HG03521 (cell line): ENCODE data around the gene PPP2R2C.

Source experiments
- ATAC-seq: cut with Tn5 transposase; IDR thresholded peaks from one replicate; pipeline ENCODE4 v1.9.1; 2021; ENCODE audit warnings: mild to moderate bottlenecking, moderate library complexity; ENCODE audit not compliant: unreplicated experiment

PPP2R2C gene

DNA sequence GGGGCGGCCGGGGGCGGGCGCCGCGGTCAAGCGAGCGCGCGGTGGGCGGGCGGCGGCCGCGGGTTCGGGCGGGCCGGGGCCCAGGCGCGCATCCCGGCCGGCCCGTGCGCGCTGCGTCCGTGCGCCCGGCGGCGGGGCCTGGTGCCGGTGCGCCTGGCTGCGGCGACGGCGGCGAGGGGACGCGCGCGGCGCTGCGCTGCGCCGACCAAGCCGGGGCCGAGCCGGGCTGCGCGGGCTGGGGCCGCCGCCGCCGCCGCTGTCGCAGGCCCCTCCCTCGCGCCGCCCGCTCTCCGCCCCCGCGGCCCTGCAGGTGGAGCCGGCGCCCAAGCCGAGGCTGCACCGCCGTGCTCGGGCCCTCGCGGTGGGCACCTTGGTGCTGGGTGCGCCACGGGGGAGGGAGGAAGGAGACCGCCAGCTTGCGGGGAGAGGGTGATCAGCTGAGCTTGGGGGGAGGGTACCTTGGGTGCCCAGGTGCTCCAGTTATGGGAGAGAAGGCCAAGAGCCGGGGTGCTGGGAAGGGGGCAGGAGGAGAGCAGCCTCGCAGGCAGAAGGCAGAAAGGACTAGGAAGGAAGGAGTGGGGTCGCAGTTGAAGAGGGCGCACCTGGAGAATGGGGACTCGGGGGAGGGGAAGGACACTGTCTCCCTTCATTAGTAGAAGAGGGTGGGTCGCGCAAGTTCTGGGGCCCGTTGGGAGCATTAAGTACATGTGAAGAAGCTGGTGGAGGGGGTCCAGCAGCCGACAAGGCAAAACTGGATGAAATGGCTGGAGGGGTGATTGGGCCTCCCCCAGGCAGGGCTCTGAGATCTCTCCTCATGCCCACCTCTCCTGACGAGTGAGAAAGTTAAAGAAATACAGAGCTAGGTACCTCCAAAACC is at the start of gene PPP2R2C:
Gene PPP2R2C (minus strand): TSS at position 228 of the 877 bp plus-strand sequence. CDS start 385 bp downstream, outside the sequence.
- no peak for ATAC-seq

DNA sequence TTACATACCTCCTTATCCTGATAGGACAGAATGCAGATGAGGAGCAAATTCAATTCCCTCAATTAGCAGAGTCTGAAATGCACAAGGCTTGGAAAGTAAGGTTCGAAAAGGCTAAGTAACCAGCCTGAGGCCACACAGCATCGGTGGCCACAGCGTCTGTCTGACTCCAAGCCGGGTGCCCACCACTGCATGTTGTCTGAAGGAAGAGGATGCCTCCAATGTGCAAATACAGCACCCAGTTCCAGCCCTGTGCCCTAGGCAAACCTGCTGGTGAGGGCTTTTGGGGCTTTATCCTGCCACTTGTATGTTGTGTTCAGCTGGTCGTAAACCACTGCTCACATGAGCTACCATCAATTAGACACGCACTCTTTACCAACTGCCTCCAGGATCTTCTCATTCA is 48.6 kb upstream of the PPP2R2C start:
- no peak for ATAC-seq

DNA sequence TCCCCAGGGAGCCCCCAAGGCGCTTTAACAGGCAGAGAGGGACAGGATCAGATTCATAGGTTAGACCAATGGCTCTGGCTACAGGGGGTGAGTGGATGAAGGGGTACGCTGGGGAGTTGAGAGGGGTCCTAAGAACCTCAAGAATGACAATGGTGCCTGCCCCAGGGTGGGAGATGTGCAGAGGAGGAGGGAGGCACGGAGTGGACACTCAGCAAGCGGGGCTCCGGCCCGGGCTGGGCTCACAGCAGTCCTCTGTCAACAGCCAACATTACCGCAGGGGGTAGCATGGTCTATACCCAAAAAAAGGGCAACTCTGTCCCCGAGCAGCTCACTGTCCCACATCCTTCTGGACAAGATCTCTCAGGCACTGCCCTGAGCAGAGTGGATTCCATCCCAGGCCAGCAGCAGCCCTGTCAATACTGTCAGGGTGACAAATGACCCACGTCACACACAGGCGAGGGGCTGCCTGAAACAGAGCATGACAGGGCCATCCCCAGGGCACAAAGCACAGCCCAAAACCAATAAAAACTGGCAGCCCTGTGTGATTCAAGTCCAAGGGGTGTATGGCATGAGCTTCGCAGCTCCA is 47.7 kb upstream of the PPP2R2C start:
- ATAC-seq, result no peak

- ATAC-seq, result no peak
Measured at GRCh38 chr4:6517171-6517570, 44.8 kb upstream of the PPP2R2C start.

DNA sequence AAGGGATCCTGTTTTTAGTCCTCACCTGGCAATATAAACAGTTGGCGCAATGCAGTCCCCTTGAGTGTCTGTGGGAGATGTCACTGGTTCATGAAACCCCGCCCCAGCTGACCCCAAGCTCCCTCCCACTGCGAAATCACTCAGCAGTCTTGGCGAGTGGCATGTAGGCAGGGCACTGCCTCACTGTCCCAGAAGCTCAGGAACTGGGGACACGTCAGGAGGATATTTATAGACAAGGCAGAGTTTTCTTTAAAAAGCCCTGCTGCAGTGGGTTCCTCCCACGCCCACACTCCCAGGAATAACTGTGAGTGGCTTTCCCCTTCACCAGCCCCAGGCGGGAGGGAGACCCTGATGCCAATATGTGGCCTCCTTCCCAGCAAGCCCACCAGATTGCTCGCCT is 44.3 kb upstream of the PPP2R2C start:
- no peak for ATAC-seq

GRCh38 chr4:6516281-6516680 is 43.9 kb upstream of the PPP2R2C start:
- no peak for ATAC-seq

DNA sequence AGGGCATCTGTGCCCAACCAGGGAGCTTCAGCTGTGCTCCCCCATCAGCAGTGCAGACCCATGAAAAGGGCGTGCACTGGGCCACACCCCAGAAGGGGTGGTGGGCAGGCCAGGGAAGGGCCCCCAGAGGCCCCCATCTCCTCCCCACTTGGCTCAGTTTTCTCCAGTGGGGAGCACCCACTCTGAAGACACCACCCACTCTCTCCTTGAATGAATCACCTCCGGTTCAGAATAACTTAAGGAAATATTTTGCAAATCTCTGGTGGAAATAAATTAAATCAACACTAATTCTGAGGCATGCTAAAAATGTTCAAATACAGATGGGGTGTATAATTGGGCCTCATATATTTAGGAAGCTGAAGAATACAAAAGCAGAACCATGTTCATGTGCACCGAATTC is 41.3 kb upstream of the PPP2R2C start:
- no peak for ATAC-seq

- ATAC-seq, result no peak
Measured at GRCh38 chr4:6509587-6509986, 37.2 kb upstream of the PPP2R2C start.

GRCh38 chr4:6507345-6507744 is 34.9 kb upstream of the PPP2R2C start:
- no peak for ATAC-seq

GRCh38 chr4:6506616-6507140 is 34.3 kb upstream of the PPP2R2C start:
- no peak for ATAC-seq

- ATAC-seq, result no peak
Measured at GRCh38 chr4:6504900-6505496, 32.6 kb upstream of the PPP2R2C start.

DNA sequence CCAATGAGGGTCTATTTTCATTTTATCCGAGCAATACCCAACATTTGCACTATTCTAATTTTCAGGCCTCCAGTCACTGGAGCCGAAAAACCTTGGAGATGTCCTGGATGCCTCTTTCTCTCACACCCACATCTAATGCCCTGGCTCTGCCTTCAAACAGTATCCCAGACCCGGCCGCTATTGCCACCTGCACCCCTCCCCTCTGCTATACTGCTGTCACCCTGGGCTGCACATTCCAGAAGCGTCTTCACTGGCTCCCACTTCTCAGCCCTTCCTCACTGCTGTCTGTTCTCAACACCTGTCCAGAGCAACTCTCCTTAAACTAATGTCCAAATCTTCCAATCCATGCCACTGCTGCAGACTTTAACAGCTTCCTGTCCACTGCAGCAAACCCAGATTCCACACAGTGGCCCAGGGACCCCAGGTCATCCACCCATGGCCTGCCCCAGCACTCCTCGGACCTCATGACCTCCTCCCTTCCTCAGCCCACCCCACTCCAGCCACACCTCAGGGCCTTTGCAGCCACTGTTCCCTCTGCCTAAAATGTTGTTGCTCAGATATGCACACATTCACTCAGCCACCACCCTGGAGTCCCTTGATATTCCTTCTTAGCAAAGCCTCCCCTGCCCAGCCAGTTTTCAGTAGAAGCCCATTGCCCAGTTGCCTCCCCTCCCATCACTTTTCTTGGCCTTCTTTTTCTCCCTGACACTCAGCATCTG is 30.5 kb upstream of the PPP2R2C start:
- no peak for ATAC-seq

GRCh38 chr4:6502147-6502546 is 29.7 kb upstream of the PPP2R2C start:
- no peak for ATAC-seq

DNA sequence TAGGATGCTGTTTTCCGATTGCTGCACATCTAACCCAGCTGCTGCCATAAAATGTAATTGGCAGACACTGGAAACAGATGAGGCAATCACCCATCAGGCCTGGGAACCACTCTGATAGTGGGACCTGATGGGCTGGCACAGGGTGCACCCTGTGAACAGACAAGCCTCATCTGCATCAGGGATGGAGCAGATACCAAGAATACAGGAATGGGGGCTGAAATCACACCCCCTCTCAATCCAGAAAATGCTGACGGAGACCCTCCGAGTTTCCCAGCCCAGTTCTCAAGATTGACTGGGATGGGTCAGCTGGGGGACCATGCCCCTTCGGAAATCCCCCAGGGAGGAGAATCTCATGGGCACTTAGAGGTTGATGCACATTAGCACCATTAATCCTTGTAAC is 28.8 kb upstream of the PPP2R2C start:
- no peak for ATAC-seq

GRCh38 chr4:6500481-6501140 is 28.2 kb upstream of the PPP2R2C start:
- ATAC-seq, result no peak

DNA sequence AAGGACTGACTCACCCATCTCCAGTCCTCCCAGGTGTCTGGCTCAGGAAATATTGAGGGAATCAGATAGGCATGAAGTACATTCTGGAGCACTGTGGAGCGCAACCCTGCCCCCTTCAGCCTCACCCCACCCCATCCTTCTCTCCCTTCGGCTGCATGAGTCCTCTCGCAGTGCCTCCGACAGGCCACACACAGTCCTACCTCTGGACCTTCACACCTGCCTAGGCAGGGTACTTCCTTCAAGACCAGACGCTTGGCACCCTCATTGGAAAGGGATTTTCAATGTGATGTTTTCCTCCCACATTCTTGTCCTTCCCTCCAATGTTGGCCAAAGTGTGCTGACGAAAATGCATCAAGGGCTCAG is 26.8 kb upstream of the PPP2R2C start:
- no peak for ATAC-seq

- no peak for ATAC-seq
Measured at GRCh38 chr4:6498511-6499237, 26.3 kb upstream of the PPP2R2C start.

- no peak for ATAC-seq
Measured at GRCh38 chr4:6497796-6498195, 25.4 kb upstream of the PPP2R2C start.

GRCh38 chr4:6495736-6496135 is 23.3 kb upstream of the PPP2R2C start:
- ATAC-seq, result no peak

DNA sequence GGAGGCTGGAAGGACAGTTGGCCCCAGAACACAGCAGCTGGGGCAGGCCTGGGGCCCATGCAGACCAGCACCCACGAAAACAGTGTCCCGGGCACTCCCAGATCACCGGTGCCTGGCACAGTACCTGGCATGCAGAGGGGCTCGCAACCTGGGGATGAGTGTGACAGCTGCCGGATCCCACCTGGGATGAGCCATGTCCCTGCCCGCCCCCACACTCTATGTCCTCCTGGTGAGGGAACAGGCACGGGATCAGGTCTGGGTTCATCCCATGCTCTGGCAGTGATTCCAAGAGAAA is 22.8 kb upstream of the PPP2R2C start:
- ATAC-seq, result no peak
